ENCODE data around the gene PPP1R12B.
"Not testable (repeated sequence)": the region's sequence is repeated elsewhere in the genome, so short reads cannot be mapped to it uniquely, and the experiment has no call there.

PPP1R12B gene

DNA sequence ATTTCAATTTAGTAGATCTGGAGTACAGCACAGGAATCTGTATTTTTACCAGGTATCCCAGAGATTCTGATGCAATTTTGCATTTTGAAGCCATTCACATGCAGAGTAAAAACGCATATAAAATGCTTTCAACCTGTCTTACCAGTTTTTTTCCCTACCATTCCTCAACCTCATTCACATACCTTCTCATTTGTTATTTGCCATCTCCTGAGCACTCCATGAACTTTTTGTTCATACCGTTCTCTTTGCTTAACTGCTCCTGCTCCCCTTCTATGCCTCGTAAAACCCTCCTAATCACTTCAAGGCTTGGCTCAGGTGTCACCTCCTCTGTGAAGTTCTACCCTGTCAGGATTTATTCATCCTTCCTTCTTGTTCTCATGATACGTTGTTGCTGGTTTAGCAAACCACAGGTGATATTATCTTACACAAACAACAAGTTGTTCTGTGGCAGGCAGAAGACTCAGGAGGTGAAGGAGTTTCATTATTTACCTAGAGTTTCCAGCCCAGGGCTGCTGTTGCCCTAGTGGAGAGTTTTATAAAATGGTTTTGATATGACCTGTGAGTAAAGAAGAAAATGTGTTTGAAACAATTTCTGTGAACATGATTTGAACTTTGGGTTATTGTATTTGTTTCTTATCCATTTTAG, 31.5 kb downstream of the PPP1R12B start (continued):
- TF ChIP-seq FEZF1 (tag by site-specific recombination; IDR thresholded peaks at IDR 0.05) (peak; percentile 85), SCRT2 (tag by site-specific recombination; IDR thresholded peaks at IDR 0.05) (peak; percentile 93), ZBTB20 (tag by site-specific recombination; IDR thresholded peaks at IDR 0.05) (peak; percentile 95), HOXD13 (CRISPR knock-in tag; IDR thresholded peaks at IDR 0.05; ENCODE audit: borderline replicate concordance) (peak; percentile 45; the same call in 1 of the 2 replicates), TCF7L2 (IDR thresholded peaks at IDR 0.05; ENCODE audit: borderline replicate concordance, low read depth, low read length) (peak; percentile 47; the same call in 1 of the 2 replicates), WT1 (tag by site-specific recombination; IDR thresholded peaks at IDR 0.05) (0 out of 2 replicates have a peak, but pooled peaks have one; percentile 40), ZNF366 (tag by site-specific recombination; conservative IDR thresholded peaks at IDR 0.05) (peak; percentile 53), OSR2 (tag by site-specific recombination; IDR thresholded peaks at IDR 0.05) (peak; percentile 90), SP7 (tag by site-specific recombination; IDR thresholded peaks at IDR 0.05) (peak; percentile 67), ZXDB (tag by site-specific recombination; IDR thresholded peaks at IDR 0.05) (peak; percentile 81), ZNF600 (tag by site-specific recombination; IDR thresholded peaks at IDR 0.05) (peak; percentile 68; the same call in 1 of the 2 replicates), ZNF335 (tag by site-specific recombination; conservative IDR thresholded peaks at IDR 0.05) (0 out of 2 replicates have a peak, but pooled peaks have one; percentile 7), ZNF10 (tag by site-specific recombination; IDR thresholded peaks at IDR 0.05) (peak; percentile 92)
- TF ChIP-seq, protein P1, sequence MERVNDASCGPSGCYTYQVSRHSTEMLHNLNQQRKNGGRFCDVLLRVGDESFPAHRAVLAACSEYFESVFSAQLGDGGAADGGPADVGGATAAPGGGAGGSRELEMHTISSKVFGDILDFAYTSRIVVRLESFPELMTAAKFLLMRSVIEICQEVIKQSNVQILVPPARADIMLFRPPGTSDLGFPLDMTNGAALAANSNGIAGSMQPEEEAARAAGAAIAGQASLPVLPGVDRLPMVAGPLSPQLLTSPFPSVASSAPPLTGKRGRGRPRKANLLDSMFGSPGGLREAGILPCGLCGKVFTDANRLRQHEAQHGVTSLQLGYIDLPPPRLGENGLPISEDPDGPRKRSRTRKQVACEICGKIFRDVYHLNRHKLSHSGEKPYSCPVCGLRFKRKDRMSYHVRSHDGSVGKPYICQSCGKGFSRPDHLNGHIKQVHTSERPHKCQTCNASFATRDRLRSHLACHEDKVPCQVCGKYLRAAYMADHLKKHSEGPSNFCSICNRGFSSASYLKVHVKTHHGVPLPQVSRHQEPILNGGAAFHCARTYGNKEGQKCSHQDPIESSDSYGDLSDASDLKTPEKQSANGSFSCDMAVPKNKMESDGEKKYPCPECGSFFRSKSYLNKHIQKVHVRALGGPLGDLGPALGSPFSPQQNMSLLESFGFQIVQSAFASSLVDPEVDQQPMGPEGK (tag by site-specific recombination; IDR thresholded peaks at IDR 0.05) = peak; percentile 43; the same call in 1 of the 2 replicates
- TF ChIP-seq, protein P2, sequence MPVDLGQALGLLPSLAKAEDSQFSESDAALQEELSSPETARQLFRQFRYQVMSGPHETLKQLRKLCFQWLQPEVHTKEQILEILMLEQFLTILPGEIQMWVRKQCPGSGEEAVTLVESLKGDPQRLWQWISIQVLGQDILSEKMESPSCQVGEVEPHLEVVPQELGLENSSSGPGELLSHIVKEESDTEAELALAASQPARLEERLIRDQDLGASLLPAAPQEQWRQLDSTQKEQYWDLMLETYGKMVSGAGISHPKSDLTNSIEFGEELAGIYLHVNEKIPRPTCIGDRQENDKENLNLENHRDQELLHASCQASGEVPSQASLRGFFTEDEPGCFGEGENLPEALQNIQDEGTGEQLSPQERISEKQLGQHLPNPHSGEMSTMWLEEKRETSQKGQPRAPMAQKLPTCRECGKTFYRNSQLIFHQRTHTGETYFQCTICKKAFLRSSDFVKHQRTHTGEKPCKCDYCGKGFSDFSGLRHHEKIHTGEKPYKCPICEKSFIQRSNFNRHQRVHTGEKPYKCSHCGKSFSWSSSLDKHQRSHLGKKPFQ (tag by site-specific recombination; IDR thresholded peaks at IDR 0.05) = 0 out of 2 replicates have a peak, but pooled peaks have one; percentile 33
- TF ChIP-seq, protein P3, sequence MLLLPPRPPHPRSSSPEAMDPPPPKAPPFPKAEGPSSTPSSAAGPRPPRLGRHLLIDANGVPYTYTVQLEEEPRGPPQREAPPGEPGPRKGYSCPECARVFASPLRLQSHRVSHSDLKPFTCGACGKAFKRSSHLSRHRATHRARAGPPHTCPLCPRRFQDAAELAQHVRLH (tag by site-specific recombination; IDR thresholded peaks at IDR 0.05) = peak; percentile 91

DNA sequence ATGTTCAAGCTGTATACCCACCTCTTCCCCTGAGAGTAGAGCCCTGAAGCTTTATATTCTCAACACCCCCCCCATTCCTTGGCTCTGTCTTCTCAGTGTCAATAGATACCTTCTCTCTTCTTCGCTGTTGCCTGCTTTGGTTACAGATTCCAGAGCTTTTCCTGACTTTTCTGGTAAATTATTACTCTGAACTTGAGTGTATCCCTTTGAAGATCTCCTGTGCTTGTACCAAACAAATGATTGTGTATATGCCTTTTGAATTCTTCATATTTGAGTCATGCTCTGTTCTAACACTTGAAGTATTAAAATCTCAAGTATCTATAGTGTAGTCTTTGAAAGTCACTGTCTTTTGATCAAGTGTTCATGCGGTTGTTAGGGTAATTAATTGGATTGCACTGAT, 32.0 kb downstream of the PPP1R12B start:
- H3K9me3 ChIP-seq (ENCODE audit: control insufficient read depth, insufficient read depth, low read depth, low read length); H3K27ac ChIP-seq (ENCODE audit: extremely low read depth, low read depth, low read length); H3K4me3 ChIP-seq (ENCODE audit: low read depth, low read length); POLR2A ChIA-PET; H3K36me3 ChIP-seq (ENCODE audit: control insufficient read depth in 2 of 2, insufficient read depth in 1 of 2, low read length in 2 of 2); H3K4me1 ChIP-seq (ENCODE audit: control insufficient read depth, insufficient read depth, low read length): not testable (repeated sequence)
- CTCF ChIA-PET = interaction anchor here (0.7 kb wide), 1 partner anchor 370 kb away, joined by 3 read pairs; no protein-coding TSS in a partner anchor

DNA sequence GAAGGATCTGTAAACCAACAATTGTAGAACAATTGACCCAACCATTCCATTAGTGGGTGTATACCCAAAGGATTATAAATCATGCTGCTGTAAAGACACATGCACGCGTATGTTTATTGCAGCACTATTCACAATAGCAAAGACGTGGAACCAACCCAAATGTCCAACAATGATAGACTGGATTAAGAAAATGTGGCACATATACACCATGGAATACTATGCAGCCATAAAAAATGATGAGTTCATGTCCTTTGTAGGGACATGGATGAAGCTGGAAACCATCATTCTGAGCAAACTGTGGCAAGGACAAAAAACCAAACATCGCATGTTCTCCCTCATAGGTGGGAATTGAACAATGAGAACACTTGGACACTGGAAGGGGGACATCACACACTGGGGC, 33.4 kb downstream of the PPP1R12B start:
- TF ChIP-seq, protein P3 (tag by site-specific recombination; IDR thresholded peaks at IDR 0.05) = peak; percentile 80
- peak; percentile 90 for TF ChIP-seq ZNF146 (tag by site-specific recombination; IDR thresholded peaks at IDR 0.05)
- H3K4me1 ChIP-seq (ENCODE audit: control insufficient read depth, insufficient read depth, low read length); H3K36me3 ChIP-seq (ENCODE audit: control insufficient read depth in 2 of 2, insufficient read depth in 1 of 2, low read length in 2 of 2); H3K27ac ChIP-seq (ENCODE audit: extremely low read depth, low read depth, low read length); POLR2A ChIA-PET; H3K4me3 ChIP-seq (ENCODE audit: low read depth, low read length); H3K9me3 ChIP-seq (ENCODE audit: control insufficient read depth, insufficient read depth, low read depth, low read length); CTCF ChIA-PET: not testable (repeated sequence)

DNA sequence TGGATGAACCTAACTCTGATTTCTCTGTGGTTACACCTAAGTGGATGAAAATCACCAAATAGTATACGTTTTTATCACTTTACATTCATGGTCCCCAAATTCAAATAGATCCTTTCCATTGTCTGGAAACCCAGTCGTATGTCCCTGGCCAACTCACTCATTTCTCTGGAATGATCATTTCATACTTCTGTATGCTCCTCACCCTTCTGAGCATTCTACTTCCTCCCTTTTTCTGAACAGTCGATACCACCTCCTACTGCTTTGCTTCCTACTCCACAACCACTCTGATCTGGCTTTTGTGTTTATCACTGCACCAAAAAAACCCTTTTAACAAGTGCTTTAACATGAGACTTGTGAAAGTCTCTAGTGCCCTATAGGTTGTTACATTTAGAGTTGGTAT, 47.3 kb downstream of the PPP1R12B start:
- H3K4me1 ChIP-seq (ENCODE audit: control insufficient read depth, insufficient read depth, low read length); H3K4me3 ChIP-seq (ENCODE audit: low read depth, low read length); POLR2A ChIA-PET; H3K36me3 ChIP-seq (ENCODE audit: control insufficient read depth in 2 of 2, insufficient read depth in 1 of 2, low read length in 2 of 2); H3K27ac ChIP-seq (ENCODE audit: extremely low read depth, low read depth, low read length); CTCF ChIA-PET; H3K9me3 ChIP-seq (ENCODE audit: control insufficient read depth, insufficient read depth, low read depth, low read length): not testable (repeated sequence)
